HG02588 (cell line): ENCODE results near the gene CBLIF.
A peak's percentile ranks its signal among the peaks of the same experiment; 100 is the strongest.
"Not testable (repeated sequence)": the region's sequence is repeated elsewhere in the genome, so short reads cannot be mapped to it uniquely, and the experiment has no call there.

Experiments
- ATAC-seq: cut with Tn5 transposase; IDR thresholded peaks from one replicate; pipeline ENCODE4 v1.9.1; 2021; ENCODE audit warnings: mild to moderate bottlenecking, moderate library complexity; ENCODE audit not compliant: unreplicated experiment

Gene CBLIF

DNA sequence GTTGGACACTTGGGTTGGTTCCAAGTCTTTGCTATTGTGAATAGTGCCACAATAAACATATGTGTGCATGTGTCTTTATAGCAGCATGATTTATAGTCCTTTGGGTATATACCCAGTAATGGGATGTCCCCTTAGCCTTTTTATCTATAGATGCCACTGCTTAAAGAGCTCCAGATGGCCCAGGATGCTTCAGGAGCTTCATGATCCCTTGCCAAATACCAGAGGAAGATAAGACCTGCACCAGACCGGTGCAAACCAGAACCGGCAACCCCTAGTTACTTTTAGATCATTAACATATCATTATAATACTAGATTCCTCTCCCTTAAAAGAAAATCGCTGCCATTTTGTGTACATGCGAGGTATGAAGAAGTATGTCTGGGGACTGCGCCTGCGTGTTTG is 3.1 kb upstream of the CBLIF start:
- ATAC-seq, result not testable (repeated sequence)

DNA sequence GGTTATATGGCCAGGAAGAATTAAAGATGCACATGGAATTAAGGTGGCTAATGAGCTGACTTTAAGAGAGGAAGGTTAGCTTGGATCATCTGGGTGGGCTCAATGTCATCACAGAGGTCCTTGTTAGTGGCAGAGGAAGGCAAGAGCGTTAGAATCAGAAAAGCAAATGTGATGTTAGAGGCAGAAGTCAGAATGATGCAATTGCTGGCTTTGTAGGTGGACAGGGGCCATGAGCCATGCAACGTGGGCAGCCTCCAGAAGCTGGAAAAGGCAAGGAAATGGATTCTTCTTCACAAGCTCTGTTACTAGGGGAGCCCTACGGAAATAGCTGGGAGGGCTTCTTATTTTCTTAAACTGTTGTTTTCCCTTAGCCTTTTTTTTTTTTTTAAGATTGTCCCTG is 2.3 kb upstream of the CBLIF start:
- ATAC-seq, result no peak

DNA sequence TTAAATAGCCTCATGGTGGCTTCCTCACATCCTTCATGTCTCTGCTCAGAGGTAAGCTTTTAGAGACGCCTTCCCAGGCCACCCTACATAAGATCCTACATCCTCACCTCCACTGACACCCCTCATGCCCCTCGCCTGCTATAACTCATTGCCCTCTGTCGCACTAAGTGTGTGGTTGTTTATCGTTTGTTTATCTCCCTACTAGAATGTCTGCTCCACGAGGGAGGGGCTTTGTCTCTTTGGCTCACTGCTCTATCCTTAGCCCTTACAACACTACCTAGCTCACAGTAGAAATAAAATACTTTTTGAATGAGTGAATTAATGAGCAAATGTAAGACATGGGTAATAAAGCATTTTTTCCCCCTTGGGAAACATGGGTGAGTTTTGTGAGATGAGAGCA is 1.3 kb upstream of the CBLIF start:
- ATAC-seq, result no peak

DNA sequence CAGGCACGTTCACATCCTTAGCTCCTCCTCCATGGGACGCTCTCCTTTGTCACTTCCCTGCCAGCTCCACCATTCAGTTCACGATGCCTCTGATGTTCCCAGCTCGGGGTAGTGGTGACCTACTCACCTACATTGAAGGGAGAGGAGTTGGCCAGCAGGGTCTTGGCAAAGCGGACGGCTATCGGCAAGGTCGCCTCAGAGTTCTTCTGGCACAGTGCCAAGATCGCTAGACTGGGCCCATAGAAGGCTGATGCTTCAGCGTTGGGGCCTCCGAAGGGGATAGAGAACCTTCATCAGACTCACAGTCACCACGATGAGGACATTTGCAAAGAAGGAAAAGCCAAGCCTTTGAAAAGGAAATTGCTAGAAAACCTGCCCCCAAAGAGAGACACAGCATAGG is 3.0 kb downstream of the CBLIF start:
- no peak for ATAC-seq

DNA sequence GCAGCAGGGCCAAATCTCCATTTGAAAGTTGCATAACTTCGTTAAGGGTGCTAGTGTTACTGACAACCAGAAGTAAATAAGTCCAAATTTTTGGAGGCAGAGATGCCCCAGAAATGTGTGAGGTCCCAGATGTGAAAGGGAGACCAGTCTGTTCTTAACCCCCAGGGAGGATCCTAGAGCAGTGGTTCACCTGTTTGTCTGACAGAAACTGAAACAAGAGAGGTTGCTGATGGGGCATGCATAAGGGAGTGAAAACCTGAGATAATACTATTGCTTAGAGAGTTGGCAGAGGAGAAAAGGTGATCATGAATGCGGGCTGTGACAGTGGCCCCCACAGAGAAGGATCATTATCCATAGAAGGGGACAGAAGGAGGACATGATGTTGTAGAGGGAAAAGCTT is 3.8 kb downstream of the CBLIF start:
- ATAC-seq, result no peak

DNA sequence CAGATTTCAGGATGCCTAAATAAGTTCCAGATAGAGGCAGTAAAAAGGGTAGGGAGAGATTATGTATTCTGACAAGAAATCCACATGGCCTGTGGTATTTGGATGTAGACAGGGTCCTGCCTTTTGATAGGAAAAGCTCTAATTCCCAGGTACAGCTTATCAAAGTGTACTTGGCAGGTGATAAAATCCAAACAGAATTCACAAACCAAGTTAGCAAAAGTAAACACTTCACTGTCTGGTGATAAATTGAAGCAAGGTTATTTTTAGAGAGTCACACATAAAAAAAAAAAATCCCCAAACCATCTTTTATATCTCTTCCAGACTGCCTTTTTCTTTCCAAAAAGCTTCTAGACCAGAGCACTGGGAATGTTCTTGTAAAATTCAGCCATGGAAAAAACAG is 5.7 kb downstream of the CBLIF start:
- ATAC-seq, result no peak

GRCh38 chr11:59833602-59834001 is 11.7 kb downstream of the CBLIF start:
- no peak for ATAC-seq

GRCh38 chr11:59829358-59829757 is 15.9 kb downstream of the CBLIF start:
- ATAC-seq, result no peak

DNA sequence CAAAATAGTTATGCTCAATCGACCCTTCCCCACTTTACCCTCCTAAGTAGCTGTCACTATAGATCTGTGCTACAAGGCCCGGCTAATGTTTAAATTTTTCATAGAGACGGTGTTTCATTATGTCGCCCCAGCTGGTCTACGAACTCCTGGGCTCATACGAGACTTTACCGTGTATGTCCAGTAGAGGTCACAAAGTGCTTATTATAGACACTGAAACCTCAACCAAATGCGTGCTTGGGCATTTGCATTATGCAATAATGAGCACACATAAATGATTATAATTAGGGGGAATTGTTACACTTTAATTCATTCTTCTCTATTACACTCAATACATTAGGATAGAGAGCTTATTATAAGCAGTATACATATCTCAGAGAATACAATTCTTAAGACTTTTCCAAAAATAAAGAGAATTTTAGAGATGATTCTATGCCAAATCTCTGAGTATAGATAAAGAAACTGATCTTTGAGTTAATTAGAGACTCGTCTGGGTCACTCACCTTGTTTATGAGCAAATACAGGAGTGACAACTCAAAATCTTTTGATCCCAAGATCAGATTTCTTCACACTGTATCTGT is 22.2 kb downstream of the CBLIF start:
- peak; percentile 85 for ATAC-seq

- ATAC-seq, result no peak
Measured at GRCh38 chr11:59818572-59818971, 26.7 kb downstream of the CBLIF start.

- ATAC-seq, result not testable (repeated sequence)
Measured at GRCh38 chr11:59816434-59816833, 28.9 kb downstream of the CBLIF start.

- ATAC-seq, result no peak
Measured at GRCh38 chr11:59815754-59816153, 29.5 kb downstream of the CBLIF start.

DNA sequence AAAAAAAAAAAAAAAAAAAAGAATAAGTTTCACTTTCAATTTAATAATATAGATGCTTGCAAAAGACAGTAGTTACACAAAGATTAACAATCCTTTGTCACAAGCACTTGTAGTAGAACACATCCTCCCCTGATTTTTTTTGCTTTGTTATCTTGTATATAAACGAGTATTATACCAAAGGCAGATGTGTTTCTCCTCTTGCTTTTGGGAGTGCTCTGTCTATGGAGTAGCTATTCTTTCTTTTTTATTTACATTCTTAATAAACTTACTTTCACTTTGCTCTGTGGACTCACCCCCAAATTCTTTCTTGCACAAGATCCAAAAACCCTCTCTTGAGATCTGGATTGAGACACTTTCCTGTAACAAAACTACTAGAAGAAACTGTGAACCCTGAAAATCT is 31.3 kb downstream of the CBLIF start:
- ATAC-seq, result no peak

GRCh38 chr11:59813364-59813763 is 31.9 kb downstream of the CBLIF start:
- ATAC-seq, result no peak

- ATAC-seq, result no peak
Measured at GRCh38 chr11:59812220-59812619, 33.1 kb downstream of the CBLIF start.

- no peak for ATAC-seq
Measured at GRCh38 chr11:59810911-59811259, 34.4 kb downstream of the CBLIF start.

DNA sequence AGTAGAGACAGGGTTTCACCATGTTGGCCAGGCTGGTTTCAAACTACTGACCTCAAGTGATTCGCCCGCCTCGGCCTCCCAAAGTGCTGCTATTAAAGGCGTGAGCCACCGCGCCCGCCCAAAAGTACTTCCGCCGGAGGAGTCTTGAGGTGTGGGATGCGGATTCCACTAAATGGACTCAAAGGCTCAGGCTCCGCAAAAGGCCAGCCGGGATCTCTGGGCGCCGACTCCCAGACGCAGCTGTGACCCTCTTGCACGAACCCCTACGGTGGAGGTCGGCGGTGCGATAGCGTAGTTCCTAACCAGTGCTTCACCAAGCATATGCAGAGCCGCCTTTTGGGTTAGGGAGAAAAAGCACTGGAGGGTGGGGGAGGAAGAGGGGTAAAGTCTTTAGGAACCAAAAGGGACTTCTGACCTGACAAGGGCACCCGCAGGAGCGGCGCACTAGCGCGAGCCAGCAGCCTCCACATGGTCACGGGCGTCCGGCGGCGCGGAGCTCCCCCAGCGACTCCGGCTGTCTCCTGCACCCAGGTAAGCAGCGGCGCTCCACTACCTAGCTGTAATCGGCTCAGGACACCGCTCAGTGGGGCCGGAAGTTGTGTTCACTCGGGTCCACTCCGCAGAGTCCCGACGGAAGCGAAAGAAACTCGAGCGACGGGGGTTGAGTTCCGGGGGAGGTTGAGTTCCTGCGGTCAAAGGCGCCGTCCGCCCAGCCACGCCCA is 34.9 kb downstream of the CBLIF start, which contains the start of gene MRPL16:
MRPL16 (minus strand) TSS at position 590 of the 722 bp plus-strand sequence; CDS start at position 470, 120 bp downstream.
- ATAC-seq, result peak; percentile 96

- ATAC-seq, result no peak
Measured at GRCh38 chr11:59807047-59807610, 38.2 kb downstream of the CBLIF start.

GRCh38 chr11:59804061-59804460 is 41.2 kb downstream of the CBLIF start:
- no peak for ATAC-seq

- ATAC-seq, result no peak
Measured at GRCh38 chr11:59802639-59803176, 42.6 kb downstream of the CBLIF start.

- no peak for ATAC-seq
Measured at GRCh38 chr11:59801981-59802638, 43.2 kb downstream of the CBLIF start.
